PC-9 (cell line): ENCODE data around the gene GRM8. TPM values are rescaled to one million over a fixed set of nuclear protein-coding genes. Genes with fewer than 3 reads are reported as not detected.

Source experiments
- BruUV-seq: library from RNA; stranded (reverse); fragments of 400-500 nt; replicated peaks from 2 replicates; lab custom pipeline; 2021; lab: Mats Ljungman, UMichigan
- CTCF ChIA-PET: fragments of 300-600 bp; sonication (Branson Sonifier 250); formaldehyde crosslinking; loops from one replicate; lab custom pipeline; 2022; ENCODE audit warnings: antibody characterized with exemption; lab: Charles Lee
- POLR2A ChIA-PET: fragments of 300-600 bp; sonication (Branson Sonifier 250); formaldehyde crosslinking; loops from one replicate; lab custom pipeline; 2022; ENCODE audit warnings: antibody characterized with exemption; ENCODE audit not compliant: unreplicated experiment; lab: Charles Lee
- DNase-seq, 2 experiments: peaks; one replicate each; pipeline versions ENCODE4 v3.0.0 to v3.0.0-alpha.2; 2015 to 2022; ENCODE audit warnings: mixed read lengths in 1 of 2
- H2AFZ ChIP-seq: fragments of 200-600 bp; sonication (generic); 2 replicates; pipeline ENCODE4 v1.8.1; 2017; ENCODE audit warnings: antibody characterized with exemption
- H3F3A ChIP-seq: fragments of 200-600 bp; sonication (generic); 2 replicates; pipeline ENCODE4 v1.8.1; 2017; ENCODE audit warnings: antibody characterized with exemption, mild to moderate bottlenecking, low read depth; ENCODE audit not compliant: insufficient read depth
- H3K27ac ChIP-seq: fragments of 200-600 bp; sonication (generic); 2 replicates; pipeline ENCODE4 v1.6.1; 2016; ENCODE audit warnings: mixed run types
- H3K27me3 ChIP-seq: fragments of 200-600 bp; sonication (generic); 2 replicates; pipeline ENCODE4 v1.6.1; 2016; ENCODE audit warnings: low read depth, mixed run types; ENCODE audit not compliant: insufficient read depth
- H3K36me3 ChIP-seq: fragments of 200-600 bp; sonication (generic); 2 replicates; pipeline ENCODE4 v1.6.1; 2016; ENCODE audit warnings: low read depth, mixed run types
- H3K4me1 ChIP-seq: fragments of 200-600 bp; sonication (generic); replicated peaks from 2 replicates; pipeline ENCODE4 v1.6.1; 2016; ENCODE audit warnings: mixed run types; ENCODE audit not compliant: insufficient read depth
- H3K4me2 ChIP-seq: fragments of 200-600 bp; sonication (generic); 2 replicates; pipeline ENCODE4 v1.6.1; 2017; ENCODE audit warnings: mixed run types
- H3K4me3 ChIP-seq: fragments of 200-600 bp; sonication (generic); 2 replicates; pipeline ENCODE4 v1.6.1; 2016; ENCODE audit warnings: mixed run types
- H3K79me2 ChIP-seq: fragments of 200-600 bp; sonication (generic); 2 replicates; pipeline ENCODE4 v1.6.1; 2017; ENCODE audit warnings: low read depth, mixed run types
- H3K9me2 ChIP-seq: fragments of 200-600 bp; sonication (generic); 2 replicates; pipeline ENCODE4 v1.8.1; 2017; ENCODE audit warnings: mild to moderate bottlenecking; ENCODE audit not compliant: insufficient read depth
- H3K9me3 ChIP-seq: fragments of 200-600 bp; sonication (generic); 2 replicates; pipeline ENCODE4 v1.8.1; 2016; ENCODE audit warnings: low read depth; ENCODE audit not compliant: insufficient read depth
- H4K20me1 ChIP-seq: fragments of 200-600 bp; sonication (generic); 2 replicates; pipeline ENCODE4 v1.8.1; 2017; ENCODE audit not compliant: insufficient read depth
- CTCF ChIP-seq: fragments of 200-600 bp; sonication (generic); conservative IDR thresholded peaks from 2 replicates; pipeline ENCODE4 v1.6.1; 2017; ENCODE audit warnings: mixed run types, antibody characterized with exemption, mild to moderate bottlenecking, moderate library complexity
- EZH2 ChIP-seq: fragments of 200-600 bp; sonication (generic); IDR thresholded peaks from 2 replicates; pipeline ENCODE4 v1.8.0; 2017; ENCODE audit warnings: antibody characterized with exemption, low read depth
- intact Hi-C: fragments of 100-400 bp; cut with micrococcal nuclease; formaldehyde crosslinking; loops from one replicate; pipeline ENCODE4 v1.10.0; 2022; ENCODE audit not compliant: unreplicated experiment
- total RNA-seq: library from RNA; stranded (reverse); gene quantifications from 2 replicates; pipeline ENCODE4 v1.2.3, GENCODE V29; 2021

Gene GRM8
- total RNA-seq, 1 experiment from 2014 or later: not detected

GRCh38 chr7:126959649-126960048 lies 293.1 kb downstream of the GRM8 start:
- Histone ChIP-seq H3K4me3 (no peak overlapping the region), H3K9me2 (no peaks in the 10 kb centered on the region), H3K27ac (no peak overlapping the region), H3K36me3 (no peaks in the 10 kb centered on the region), H3K4me2 (no peak overlapping the region), H2AFZ (no peak overlapping the region), H3K4me1 (no peaks in the 10 kb centered on the region), H3K9me3 (no peaks in the 10 kb centered on the region), H4K20me1 (no peaks in the 10 kb centered on the region; the same call in 1 of the 2 replicates), H3K79me2 (no peaks in the 10 kb centered on the region), H3F3A (no peaks in the 10 kb centered on the region), H3K27me3 (no peaks in the 10 kb centered on the region)
- POLR2A ChIA-PET: no interaction called here
- no peak for TF ChIP-seq EZH2
- TF ChIP-seq CTCF: no peak
- DNase-seq: no peak
- intact Hi-C loops: no loop called here
- CTCF ChIA-PET: interaction anchor here (0.6 kb wide), 1 partner anchor 15 kb away, joined by 3 read pairs; no protein-coding TSS in a partner anchor
- no TSS peak for BruUV-seq

DNA sequence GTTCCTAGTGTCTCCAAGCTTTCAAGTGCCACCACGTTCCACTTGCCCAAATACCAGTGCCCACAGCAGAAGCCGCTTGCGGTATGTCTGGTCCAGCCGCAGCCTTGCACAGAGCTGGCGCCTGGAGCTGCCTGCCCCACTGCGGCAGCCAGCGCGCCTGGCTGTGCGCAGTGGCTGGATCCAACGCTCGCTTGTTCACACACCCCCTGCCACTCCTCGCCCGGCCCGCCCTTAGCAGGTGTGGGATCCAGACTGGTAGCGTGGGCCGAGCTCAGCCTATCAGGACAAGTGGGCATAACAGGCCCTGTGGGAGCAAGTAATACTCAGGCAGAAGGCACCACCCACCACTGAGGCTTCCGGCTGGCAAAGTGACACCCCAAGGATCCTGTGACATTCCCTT lies 294.4 kb downstream of the GRM8 start:
- Histone ChIP-seq H3K36me3 (no peaks in the 10 kb centered on the region), H2AFZ (no peak overlapping the region), H3K4me1 (no peaks in the 10 kb centered on the region), H3K27ac (no peak overlapping the region), H3K79me2 (no peaks in the 10 kb centered on the region), H4K20me1 (no peaks in the 10 kb centered on the region; the same call in 1 of the 2 replicates), H3K9me3 (no peaks in the 10 kb centered on the region), H3K9me2 (no peaks in the 10 kb centered on the region), H3K27me3 (no peaks in the 10 kb centered on the region), H3K4me2 (no peak overlapping the region), H3K4me3 (no peak overlapping the region), H3F3A (no peaks in the 10 kb centered on the region)
- intact Hi-C loops: no loop called here
- DNase-seq: no peak
- POLR2A ChIA-PET: interaction anchor here (0.7 kb wide), 1 partner anchor 395 kb away, joined by 4 read pairs; no protein-coding TSS in a partner anchor
- CTCF ChIA-PET: no interaction called here
- TF ChIP-seq EZH2 (no peak), CTCF (no peak)
- BruUV-seq: no TSS peak

DNA sequence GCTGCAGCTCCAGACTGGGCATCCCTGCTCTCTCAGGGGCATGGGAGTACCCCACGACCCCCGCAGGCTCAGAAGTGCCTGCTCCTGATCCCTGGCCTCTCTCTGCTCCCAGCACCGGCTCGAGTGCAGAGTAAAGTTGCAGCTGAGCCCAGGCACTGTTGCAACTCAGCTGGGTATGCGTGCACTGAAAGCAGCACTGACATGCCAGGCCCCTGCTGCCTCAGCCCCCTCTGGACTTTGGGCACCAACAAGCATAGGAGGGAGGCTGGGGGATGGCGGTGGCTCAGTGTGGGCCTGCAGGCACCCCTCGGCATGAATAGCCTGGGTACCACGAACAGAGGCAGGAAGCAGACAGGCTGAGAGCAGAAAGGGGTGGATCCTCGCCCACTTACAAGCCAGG lies 295.3 kb downstream of the GRM8 start:
- no TSS peak for BruUV-seq
- TF ChIP-seq CTCF: no peak
- TF ChIP-seq EZH2: no peak
- H3K9me3 ChIP-seq: no peaks in the 10 kb centered on the region
- no peak overlapping the region for H2AFZ ChIP-seq
- no peak overlapping the region for H3K4me3 ChIP-seq
- DNase-seq: no peak
- H3K36me3 ChIP-seq: no peaks in the 10 kb centered on the region
- H3K79me2 ChIP-seq: no peaks in the 10 kb centered on the region
- ChIA-PET CTCF (no interaction called here), POLR2A (no interaction called here)
- H3K4me1 ChIP-seq: no peaks in the 10 kb centered on the region
- no peak overlapping the region for H3K27ac ChIP-seq
- no peak overlapping the region for H3K4me2 ChIP-seq
- no peaks in the 10 kb centered on the region; the same call in 1 of the 2 replicates for H4K20me1 ChIP-seq
- no peaks in the 10 kb centered on the region for H3K27me3 ChIP-seq
- intact Hi-C loops: no loop called here
- no peaks in the 10 kb centered on the region for H3F3A ChIP-seq
- no peaks in the 10 kb centered on the region for H3K9me2 ChIP-seq
